GM23338 (cell line): ENCODE data around the gene MFSD6.

ENCODE experiments used
- CREB1 ChIP-seq: fragments of 250-450 bp; sonication (Bioruptor Pico); IDR thresholded peaks from 2 replicates; pipeline ENCODE4 v1.5.0; 2020; ENCODE audit warnings: low read depth, mild to moderate bottlenecking, moderate library complexity
- CTCF ChIP-seq, 2 experiments: fragments of 200-600 bp in 1 of 2; sonication (generic) in 1 of 2; conservative IDR thresholded peaks; 2 replicates each; pipeline versions ENCODE4 v1.5.1 to v1.6.1; 2016 to 2017; ENCODE audit warnings: antibody characterized with exemption in 2 of 2, low read depth in 2 of 2, mild to moderate bottlenecking in 2 of 2, moderate library complexity in 1 of 2
- EZH2 ChIP-seq: fragments of 200-600 bp; sonication (generic); IDR thresholded peaks from one replicate; pipeline ENCODE4 v1.8.0; 2017; ENCODE audit warnings: antibody characterized with exemption, mild to moderate bottlenecking, low read depth; ENCODE audit not compliant: unreplicated experiment
- EZH2phosphoT487 ChIP-seq: fragments of 200-600 bp; sonication (generic); IDR thresholded peaks from one replicate; pipeline ENCODE4 v1.8.1; 2018; ENCODE audit warnings: antibody characterized with exemption; ENCODE audit not compliant: unreplicated experiment
- POLR2AphosphoS5 ChIP-seq: IDR thresholded peaks from 2 replicates; pipeline ENCODE4 v1.6.1; 2016; ENCODE audit warnings: antibody characterized with exemption, low read depth
- REST ChIP-seq: IDR thresholded peaks from one replicate; pipeline ENCODE4 v1.6.1; 2018; ENCODE audit warnings: antibody characterized with exemption; ENCODE audit not compliant: unreplicated experiment
- ZNF331 ChIP-seq: fragments of 250-450 bp; sonication (Bioruptor Pico); IDR thresholded peaks from 2 replicates; pipeline ENCODE4 v1.5.0; 2020; ENCODE audit warnings: low read depth, mild to moderate bottlenecking, moderate library complexity

GRCh38 chr2:190482451-190482850, 74.3 kb downstream of the MFSD6 start:
- no peak for TF ChIP-seq CTCF (conservative IDR thresholded peaks at IDR 0.05; ENCODE audit: low read depth in 2 of 2)
- TF ChIP-seq ZNF331 (CRISPR knock-in tag): no peak
- no peak for TF ChIP-seq EZH2
- no peak for TF ChIP-seq POLR2AphosphoS5
- no peak for TF ChIP-seq CREB1
- no peak for TF ChIP-seq REST
- TF ChIP-seq EZH2phosphoT487: no peak
